Cerebellar nuclear complex (tissue), 1 donor: ENCODE measurements around the gene SECISBP2.
"Not testable (repeated sequence)": the region's sequence is repeated elsewhere in the genome, so short reads cannot be mapped to it uniquely, and the experiment has no call there.

ENCODE experiments used
- DNase-seq, 2 experiments: peaks; one replicate each; lab custom pipeline; 2025; lab: John Stamatoyannopoulos, UW

Gene SECISBP2

GRCh38 chr9:89310475-89311345, 7.6 kb upstream of the SECISBP2 start, which contains the start of gene CKS2:
Gene CKS2, plus strand, starts transcription at chr9:89311195. Its CDS starts 98 bp downstream, at chr9:89311293.
- DNase-seq, result peak; percentile 94 to 98

GRCh38 chr9:89311346-89312221, 6.7 kb upstream of the SECISBP2 start:
- DNase-seq, result no peak

GRCh38 chr9:89312222-89312571, 6.1 kb upstream of the SECISBP2 start:
- no peak for DNase-seq

- no peak for DNase-seq
Observed at GRCh38 chr9:89313842-89314241, 4.5 kb upstream of the SECISBP2 start.

GRCh38 chr9:89314955-89315354, 3.3 kb upstream of the SECISBP2 start:
- no peak for DNase-seq

GRCh38 chr9:89315482-89315881, 2.8 kb upstream of the SECISBP2 start:
- no peak for DNase-seq

- DNase-seq, result no peak
Observed at GRCh38 chr9:89317282-89317681, 1.0 kb upstream of the SECISBP2 start.

GRCh38 chr9:89319015-89319905, 960 bp downstream of the SECISBP2 start:
- DNase-seq, result no peak

- no peak for DNase-seq
Observed at GRCh38 chr9:89323390-89323789, 5.1 kb downstream of the SECISBP2 start.

GRCh38 chr9:89325733-89326132, 7.4 kb downstream of the SECISBP2 start:
- DNase-seq, result no peak

GRCh38 chr9:89328064-89328463, 9.8 kb downstream of the SECISBP2 start:
- no peak for DNase-seq

GRCh38 chr9:89329917-89330316, 11.6 kb downstream of the SECISBP2 start:
- no peak for DNase-seq

GRCh38 chr9:89330513-89330912, 12.2 kb downstream of the SECISBP2 start:
- no peak for DNase-seq

GRCh38 chr9:89339807-89340206, 21.5 kb downstream of the SECISBP2 start:
- no peak for DNase-seq

- DNase-seq, result no peak
Observed at GRCh38 chr9:89340332-89340731, 22.0 kb downstream of the SECISBP2 start.

- no peak for DNase-seq
Observed at GRCh38 chr9:89342213-89342612, 23.9 kb downstream of the SECISBP2 start.

GRCh38 chr9:89342948-89343347, 24.6 kb downstream of the SECISBP2 start:
- DNase-seq, result no peak

GRCh38 chr9:89343812-89344211, 25.5 kb downstream of the SECISBP2 start:
- DNase-seq, result not testable (repeated sequence)

- DNase-seq, result no peak
Observed at GRCh38 chr9:89345476-89345875, 27.2 kb downstream of the SECISBP2 start.

- DNase-seq, result no peak
Observed at GRCh38 chr9:89346696-89347095, 28.4 kb downstream of the SECISBP2 start.

- no peak for DNase-seq
Observed at GRCh38 chr9:89347651-89348050, 29.4 kb downstream of the SECISBP2 start.

GRCh38 chr9:89349607-89350006, 31.3 kb downstream of the SECISBP2 start:
- DNase-seq, result no peak
